WERI-Rb-1 (cell line): ENCODE results near the gene UGT1A8.
"Not testable (repeated sequence)": the region's sequence is repeated elsewhere in the genome, so short reads cannot be mapped to it uniquely, and the experiment has no call there.

Source experiments
- DNase-seq: peaks from one replicate; pipeline ENCODE4 v3.0.0-alpha.2; 2020
- H3K27ac ChIP-seq: fragments of 250-450 bp; sonication (Bioruptor Pico); 2 replicates; pipeline ENCODE4 v1.5.1; 2020; ENCODE audit warnings: mild to moderate bottlenecking, moderate library complexity
- H3K27me3 ChIP-seq: fragments of 250-450 bp; sonication (Bioruptor Pico); 2 replicates; pipeline ENCODE4 v1.5.1; 2021; ENCODE audit warnings: mild to moderate bottlenecking, low read depth, moderate library complexity; ENCODE audit not compliant: insufficient read depth, severe bottlenecking
- H3K36me3 ChIP-seq: fragments of 250-450 bp; sonication (Bioruptor Pico); 2 replicates; pipeline ENCODE4 v1.5.1; 2020; ENCODE audit warnings: mild to moderate bottlenecking, moderate library complexity
- H3K4me3 ChIP-seq: 2 replicates; pipeline ENCODE4 v1.5.1; 2011; ENCODE audit warnings: low read depth, mild to moderate bottlenecking, control low read depth, low read length
- H3K9me3 ChIP-seq: fragments of 250-450 bp; sonication (Bioruptor Pico); 2 replicates; pipeline ENCODE4 v1.5.1; 2021; ENCODE audit warnings: mild to moderate bottlenecking, moderate library complexity; ENCODE audit not compliant: severe bottlenecking
- TF ChIP-seq, protein P1 (sequence below): IDR thresholded peaks from 2 replicates; pipeline ENCODE4 v1.5.1; 2011; ENCODE audit warnings: low read depth, mild to moderate bottlenecking, control low read depth, inconsistent platforms, low read length

Gene UGT1A8

DNA sequence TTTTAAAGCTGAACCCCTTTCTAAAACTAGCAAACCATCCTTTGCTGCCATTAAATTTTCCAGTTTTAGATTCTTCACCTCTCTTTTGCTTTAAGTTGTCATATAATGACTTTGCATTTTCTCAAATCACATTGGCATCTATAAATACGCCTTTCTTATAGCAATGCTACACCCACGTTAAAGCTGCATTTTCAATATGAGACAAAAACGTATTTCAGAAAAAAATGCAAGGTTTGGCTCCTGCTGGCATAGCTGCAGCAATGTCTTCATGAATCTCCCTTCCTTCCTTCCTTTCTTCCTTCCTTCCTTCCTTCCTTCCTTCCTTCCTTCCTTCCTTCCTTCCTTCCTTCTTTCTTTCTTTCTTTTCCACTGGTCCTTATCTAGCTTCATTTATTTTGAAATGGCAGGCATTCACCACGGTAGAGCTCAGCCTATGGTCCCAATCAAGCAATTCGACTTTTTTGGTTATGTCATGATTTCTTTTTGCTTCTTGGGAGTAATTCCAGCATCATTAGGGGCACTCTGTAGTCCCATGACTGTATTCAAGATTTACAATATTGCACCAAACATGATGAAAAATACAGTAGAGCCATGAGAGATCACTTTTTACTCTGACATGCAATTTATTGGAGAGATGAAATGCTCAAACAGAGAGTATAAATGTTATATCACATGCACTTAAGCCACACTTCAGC is 10.0 kb downstream of the UGT1A8 start:
- no peak overlapping the region for H3K4me3 ChIP-seq
- peaks cover 3% of the 10 kb centered on the region for H3K9me3 ChIP-seq
- H3K36me3 ChIP-seq = no peaks in the 10 kb centered on the region
- no peaks in the 10 kb centered on the region for H3K27me3 ChIP-seq
- no peak overlapping the region for H3K27ac ChIP-seq
- TF ChIP-seq, protein P1, sequence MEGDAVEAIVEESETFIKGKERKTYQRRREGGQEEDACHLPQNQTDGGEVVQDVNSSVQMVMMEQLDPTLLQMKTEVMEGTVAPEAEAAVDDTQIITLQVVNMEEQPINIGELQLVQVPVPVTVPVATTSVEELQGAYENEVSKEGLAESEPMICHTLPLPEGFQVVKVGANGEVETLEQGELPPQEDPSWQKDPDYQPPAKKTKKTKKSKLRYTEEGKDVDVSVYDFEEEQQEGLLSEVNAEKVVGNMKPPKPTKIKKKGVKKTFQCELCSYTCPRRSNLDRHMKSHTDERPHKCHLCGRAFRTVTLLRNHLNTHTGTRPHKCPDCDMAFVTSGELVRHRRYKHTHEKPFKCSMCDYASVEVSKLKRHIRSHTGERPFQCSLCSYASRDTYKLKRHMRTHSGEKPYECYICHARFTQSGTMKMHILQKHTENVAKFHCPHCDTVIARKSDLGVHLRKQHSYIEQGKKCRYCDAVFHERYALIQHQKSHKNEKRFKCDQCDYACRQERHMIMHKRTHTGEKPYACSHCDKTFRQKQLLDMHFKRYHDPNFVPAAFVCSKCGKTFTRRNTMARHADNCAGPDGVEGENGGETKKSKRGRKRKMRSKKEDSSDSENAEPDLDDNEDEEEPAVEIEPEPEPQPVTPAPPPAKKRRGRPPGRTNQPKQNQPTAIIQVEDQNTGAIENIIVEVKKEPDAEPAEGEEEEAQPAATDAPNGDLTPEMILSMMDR = no peak
- DNase-seq = no peak

DNA sequence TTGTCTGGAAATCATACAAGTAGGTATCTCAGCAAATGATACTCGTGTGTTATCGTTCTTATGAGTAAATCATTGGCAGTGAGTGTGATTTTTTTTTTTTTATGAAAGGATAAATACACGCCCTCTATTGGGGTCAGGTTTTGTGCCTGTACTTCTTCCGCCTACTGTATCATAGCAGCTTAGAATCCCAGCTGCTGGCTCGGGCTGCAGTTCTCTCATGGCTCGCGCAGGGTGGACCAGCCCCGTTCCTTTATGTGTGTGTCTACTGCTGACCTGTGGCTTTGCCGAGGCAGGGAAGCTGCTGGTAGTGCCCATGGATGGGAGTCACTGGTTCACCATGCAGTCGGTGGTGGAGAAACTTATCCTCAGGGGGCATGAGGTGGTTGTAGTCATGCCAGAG is 18.9 kb downstream of the UGT1A8 start, which contains the start of gene UGT1A10:
Gene UGT1A10 (plus strand): TSS at position 143 of the 400 bp plus-strand sequence. CDS start 75 bp downstream, at position 218.
- not testable (repeated sequence) for H3K27ac ChIP-seq, DNase-seq, H3K9me3 ChIP-seq, H3K4me3 ChIP-seq, H3K36me3 ChIP-seq, H3K27me3 ChIP-seq

DNA sequence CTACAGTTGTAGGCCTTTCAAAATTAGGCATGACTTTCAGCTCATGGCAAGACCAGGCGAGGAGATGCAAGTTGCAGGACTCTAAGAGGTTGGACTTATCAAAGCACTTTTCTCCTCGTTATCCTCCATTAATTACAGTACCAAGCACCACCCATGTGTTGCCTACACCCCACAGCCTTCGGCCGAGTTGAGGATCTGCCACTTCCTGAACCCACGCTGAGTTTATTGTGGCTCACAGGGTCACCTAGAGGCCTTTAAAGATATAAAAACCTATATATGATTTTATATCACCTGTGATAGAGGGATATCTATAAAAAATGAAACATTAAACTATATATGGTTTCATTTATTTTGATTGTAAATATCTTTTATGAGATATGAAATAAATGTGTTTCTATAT is 21.4 kb downstream of the UGT1A8 start:
- H3K36me3 ChIP-seq = no peaks in the 10 kb centered on the region
- H3K27me3 ChIP-seq = no peaks in the 10 kb centered on the region
- H3K9me3 ChIP-seq = peaks cover 4% of the 10 kb centered on the region
- DNase-seq = peak; percentile 14
- TF ChIP-seq, protein P1 = no peak
- no peak overlapping the region for H3K4me3 ChIP-seq
- no peak overlapping the region for H3K27ac ChIP-seq

DNA sequence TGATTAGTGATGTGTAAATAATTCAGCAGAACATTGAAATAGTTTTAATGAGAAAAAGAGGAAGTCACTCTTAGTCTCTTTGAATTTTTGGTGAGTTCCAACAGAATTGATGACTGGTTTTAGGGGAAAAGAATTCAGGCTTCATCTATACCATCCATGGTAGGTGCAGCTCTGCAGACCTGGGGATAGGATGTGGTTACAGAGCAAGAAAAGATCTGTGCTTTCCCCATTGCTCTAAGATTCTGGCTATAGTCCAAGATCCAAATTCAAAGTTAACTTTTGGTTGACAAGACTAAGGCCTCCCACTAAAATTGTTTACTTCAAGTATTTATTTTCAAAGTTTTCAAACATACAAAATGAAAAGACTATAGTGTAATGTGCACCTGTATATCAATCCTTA is 22.4 kb downstream of the UGT1A8 start:
- DNase-seq = no peak
- no peak overlapping the region for H3K4me3 ChIP-seq
- no peaks in the 10 kb centered on the region for H3K36me3 ChIP-seq
- peaks cover 4% of the 10 kb centered on the region for H3K9me3 ChIP-seq
- TF ChIP-seq, protein P1 = no peak
- no peaks in the 10 kb centered on the region for H3K27me3 ChIP-seq
- H3K27ac ChIP-seq = no peak overlapping the region

DNA sequence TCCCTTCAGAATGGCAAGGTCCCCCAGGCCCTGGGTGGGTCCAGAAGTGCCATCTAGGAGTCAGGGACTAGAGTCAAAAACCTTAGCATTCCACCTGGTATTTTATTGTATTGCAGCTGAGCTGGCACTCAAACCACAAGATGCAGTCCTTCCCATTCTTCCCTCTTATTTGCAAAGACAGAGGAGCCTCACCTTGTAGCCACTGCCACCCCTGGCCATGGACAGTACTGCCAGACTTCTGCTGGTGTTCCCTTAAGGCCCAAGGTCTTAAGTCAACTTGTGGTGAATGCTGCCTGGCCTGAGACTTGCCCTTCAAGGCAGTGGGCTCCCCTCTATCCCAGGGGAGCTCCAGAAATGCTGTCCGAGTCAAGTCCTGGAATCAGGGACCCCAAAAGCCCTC is 25.7 kb downstream of the UGT1A8 start:
- peaks cover 12% of the 10 kb centered on the region for H3K9me3 ChIP-seq
- DNase-seq = peak; percentile 13

DNA sequence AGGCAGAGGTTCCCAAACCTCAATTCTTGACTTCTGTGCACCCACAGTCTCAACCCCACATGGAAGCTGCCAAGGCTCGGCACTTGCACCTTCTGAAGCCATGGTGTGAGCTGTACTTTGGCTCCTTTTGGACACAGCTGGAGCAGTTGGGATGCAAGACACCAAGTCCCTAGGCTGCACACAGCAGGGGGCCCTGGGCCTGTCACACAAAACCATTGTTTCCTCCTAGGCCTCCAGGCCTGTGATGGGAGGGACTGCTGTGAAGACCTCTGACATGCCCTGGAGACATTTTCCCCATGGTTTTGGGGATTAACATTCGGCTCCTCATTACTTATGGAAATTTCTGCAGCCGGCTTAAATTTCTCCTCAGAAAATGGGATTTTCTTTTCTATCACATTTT is 28.6 kb downstream of the UGT1A8 start:
- not testable (repeated sequence) for DNase-seq, H3K27ac ChIP-seq, H3K27me3 ChIP-seq, H3K4me3 ChIP-seq, H3K36me3 ChIP-seq
- peaks cover 12% of the 10 kb centered on the region for H3K9me3 ChIP-seq

More for the DNA sequence above, 25.7 kb downstream of the UGT1A8 start:
- Histone ChIP-seq H3K4me3 (no peak overlapping the region), H3K27ac (no peak overlapping the region), H3K36me3 (no peaks in the 10 kb centered on the region), H3K27me3 (no peaks in the 10 kb centered on the region)
- TF ChIP-seq, protein P1 = peak; percentile 41

DNA sequence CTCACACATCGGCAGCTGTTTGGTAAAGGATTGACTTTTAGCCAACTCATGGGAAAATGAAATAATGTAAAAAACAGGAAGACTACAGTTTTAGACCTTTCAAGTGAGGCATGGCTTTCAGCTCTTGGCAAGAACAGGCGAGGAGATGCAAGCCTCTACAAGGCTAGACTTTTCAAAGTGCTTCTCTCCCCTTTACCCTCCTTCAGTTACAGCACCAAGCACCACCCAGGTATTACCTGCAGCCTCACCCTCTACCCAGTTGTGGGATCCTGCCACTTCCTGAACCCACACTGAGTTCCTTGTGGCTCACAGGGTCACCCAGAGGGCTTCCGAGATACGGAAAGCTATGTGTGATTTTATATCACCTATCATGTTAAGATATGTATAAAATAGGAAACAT is 33.5 kb downstream of the UGT1A8 start:
- Histone ChIP-seq H3K27me3 (no peaks in the 10 kb centered on the region), H3K36me3 (no peaks in the 10 kb centered on the region), H3K27ac (no peak overlapping the region), H3K9me3 (peaks cover 3% of the 10 kb centered on the region), H3K4me3 (no peak overlapping the region)
- DNase-seq = no peak
- TF ChIP-seq, protein P1 = no peak
